ENCODE results near the gene MYRF. TPM values are rescaled to one million over a fixed set of nuclear protein-coding genes. Genes with fewer than 3 reads are reported as not detected.
A peak's percentile ranks its signal among the peaks of the same experiment; 100 is the strongest.

Gene MYRF
- total RNA-seq, 2 donors from 2014 or later, result 7.0 to 13.1 TPM

- Histone ChIP-seq H3K4me1 (no peaks in the 10 kb centered on the region), H3K27me3 (no peaks in the 10 kb centered on the region), H3K9me3 (no peaks in the 10 kb centered on the region), H3K36me3 (peaks cover 31% of the 10 kb centered on the region), H3K4me3 (no peak overlapping the region), H3K27ac (no peak overlapping the region)
- no peak for TF ChIP-seq CTCF (IDR thresholded peaks at IDR 0.05)
- DNase-seq (ENCODE audit: low spot score), result no peak
Observed at GRCh38 chr11:61806785-61807184, 54.3 kb downstream of the MYRF start.

GRCh38 chr11:61810671-61811175, 58.3 kb downstream of the MYRF start:
- Histone ChIP-seq H3K27me3 (no peaks in the 10 kb centered on the region), H3K9me3 (no peaks in the 10 kb centered on the region), H3K27ac (no peak overlapping the region), H3K4me1 (no peaks in the 10 kb centered on the region), H3K36me3 (peaks cover 31% of the 10 kb centered on the region), H3K4me3 (no peak overlapping the region)
- TF ChIP-seq CTCF (IDR thresholded peaks at IDR 0.05), result no peak
- DNase-seq (ENCODE audit: low spot score), result no peak

GRCh38 chr11:61811831-61812230, 59.4 kb downstream of the MYRF start:
- TF ChIP-seq CTCF (IDR thresholded peaks at IDR 0.05), result no peak
- no peaks in the 10 kb centered on the region for H3K9me3 ChIP-seq
- H3K27me3 ChIP-seq, result no peaks in the 10 kb centered on the region
- H3K4me3 ChIP-seq, result no peak overlapping the region
- no peak overlapping the region for H3K27ac ChIP-seq
- no peak for DNase-seq (ENCODE audit: low spot score)
- H3K4me1 ChIP-seq, result peaks cover 0 to 7% of the 10 kb centered on the region in 2 donors
- H3K36me3 ChIP-seq, result peaks cover 31% of the 10 kb centered on the region

- no peak for TF ChIP-seq CTCF (IDR thresholded peaks at IDR 0.05)
- Histone ChIP-seq H3K9me3 (no peaks in the 10 kb centered on the region), H3K27ac (no peak overlapping the region), H3K27me3 (no peaks in the 10 kb centered on the region), H3K4me1 (peaks cover 0 to 14% of the 10 kb centered on the region in 2 donors), H3K4me3 (no peak overlapping the region), H3K36me3 (peaks cover 31% of the 10 kb centered on the region)
- no peak for DNase-seq (ENCODE audit: low spot score)
Observed at GRCh38 chr11:61812736-61813411, 60.4 kb downstream of the MYRF start.

GRCh38 chr11:61814247-61814957, 62.0 kb downstream of the MYRF start:
- TF ChIP-seq CTCF (IDR thresholded peaks at IDR 0.05), result no peak
- no peak for DNase-seq (ENCODE audit: low spot score)
- peaks cover 0 to 14% of the 10 kb centered on the region in 2 donors for H3K4me1 ChIP-seq
- no peaks in the 10 kb centered on the region for H3K27me3 ChIP-seq
- peak overlapping the region; percentile 96 to 99 for H3K27ac ChIP-seq
- peak overlapping the region; percentile 60 to 78 for H3K4me3 ChIP-seq
- H3K36me3 ChIP-seq, result peaks cover 31% of the 10 kb centered on the region
- H3K9me3 ChIP-seq, result no peaks in the 10 kb centered on the region
